GM21360 (cell line): ENCODE data around the gene ZNF425.
"Not testable (repeated sequence)": the region's sequence is repeated elsewhere in the genome, so short reads cannot be mapped to it uniquely, and the experiment has no call there.

Source experiments
- ATAC-seq: cut with Tn5 transposase; IDR thresholded peaks from one replicate; pipeline ENCODE4 v1.9.1; 2021; ENCODE audit warnings: mild to moderate bottlenecking, moderate library complexity; ENCODE audit not compliant: unreplicated experiment

The ZNF425 gene, protein sequence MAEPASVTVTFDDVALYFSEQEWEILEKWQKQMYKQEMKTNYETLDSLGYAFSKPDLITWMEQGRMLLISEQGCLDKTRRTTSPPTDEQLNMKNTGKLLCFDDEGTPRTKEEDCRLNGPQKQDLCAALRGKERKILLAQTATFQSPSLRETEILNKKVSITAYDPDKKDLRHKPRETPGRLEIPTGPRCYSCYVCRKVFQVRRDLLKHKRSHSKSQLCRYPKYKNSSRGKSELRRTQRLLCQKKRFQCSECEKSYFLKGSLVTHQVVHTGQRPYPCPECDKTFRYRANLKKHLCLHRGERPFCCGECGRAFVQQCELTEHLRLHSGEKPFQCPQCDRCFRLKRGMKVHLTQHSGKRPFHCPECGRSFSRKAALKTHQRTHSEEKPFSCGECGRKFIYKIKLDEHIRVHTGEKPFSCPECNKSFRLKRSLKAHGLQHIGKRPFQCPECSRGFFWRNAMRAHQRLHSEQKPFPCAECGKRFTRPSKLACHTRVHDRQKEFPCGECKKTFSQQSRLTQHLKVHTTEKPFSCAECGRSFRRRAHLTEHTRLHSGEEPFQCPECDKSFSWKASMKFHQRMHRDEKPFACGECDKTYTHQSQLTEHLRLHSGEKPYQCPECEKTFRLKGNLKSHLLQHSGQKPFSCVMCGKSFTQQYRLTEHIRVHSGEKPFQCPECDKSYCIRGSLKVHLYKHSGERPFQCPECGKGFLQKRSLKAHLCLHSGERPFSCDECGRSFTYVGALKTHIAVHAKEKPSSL

DNA sequence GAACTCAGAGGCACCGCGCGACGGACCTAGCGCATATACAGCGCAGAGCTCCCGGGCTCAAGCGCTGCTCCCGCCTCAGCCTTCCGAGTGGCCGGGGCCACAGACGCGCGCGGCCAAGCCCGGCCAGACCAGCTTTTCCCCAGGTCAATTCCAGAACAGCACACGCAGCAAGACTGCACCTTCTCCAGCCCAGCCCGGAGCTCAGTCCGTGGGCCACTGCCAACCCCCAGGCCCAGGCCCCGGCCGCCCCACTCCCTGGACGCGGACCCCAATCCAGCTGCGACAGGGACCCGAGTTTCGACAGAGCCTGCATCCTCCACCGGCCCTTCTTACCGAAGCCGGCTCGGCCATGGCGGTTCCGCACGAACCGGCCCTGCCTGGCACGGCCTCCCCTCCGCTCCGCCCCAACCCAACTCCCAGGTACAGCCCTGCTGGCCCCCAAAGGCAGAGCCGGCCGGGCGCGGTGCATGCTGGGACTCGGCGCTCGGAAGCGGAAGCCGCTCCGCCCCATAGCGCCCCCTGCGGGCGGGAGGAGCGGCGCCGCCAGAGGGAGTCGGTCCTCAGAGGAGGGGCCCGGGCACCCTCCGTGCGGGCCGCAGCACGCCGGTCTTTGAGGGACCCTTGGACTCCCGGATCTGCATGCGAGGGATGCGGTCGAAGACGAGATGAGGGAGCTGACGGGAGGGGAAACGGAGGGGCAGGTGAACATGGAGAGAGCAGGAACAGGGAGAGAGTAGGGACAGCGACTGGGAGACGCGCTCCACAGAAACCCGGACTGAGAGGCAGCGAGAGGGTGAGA lies at the start of gene ZNF425:
TSS of gene ZNF425 (minus strand) at position 462 of the 799 bp plus-strand sequence. CDS start at position 351, 111 bp downstream.
- ATAC-seq: peak; percentile 81

DNA sequence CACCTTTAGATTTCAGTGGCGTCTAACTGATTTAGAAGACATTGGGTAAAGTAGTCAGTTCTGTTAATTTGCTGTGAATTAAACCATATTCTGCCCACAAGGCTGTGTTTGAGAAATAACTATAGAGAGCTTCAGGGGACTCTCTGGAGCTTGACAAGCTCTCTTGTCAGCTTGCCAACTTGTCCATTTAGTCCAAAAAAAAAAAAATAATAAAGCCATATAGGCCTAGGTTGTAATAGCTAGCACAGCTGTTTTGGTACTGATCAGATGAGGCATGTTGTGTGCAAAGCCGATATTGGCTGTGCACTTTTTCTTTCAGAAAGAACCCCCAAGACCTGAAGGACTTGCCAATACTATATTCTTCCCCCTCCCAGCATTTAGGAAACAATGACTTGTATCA lies 49.0 kb upstream of the ZNF425 start:
- no peak for ATAC-seq

DNA sequence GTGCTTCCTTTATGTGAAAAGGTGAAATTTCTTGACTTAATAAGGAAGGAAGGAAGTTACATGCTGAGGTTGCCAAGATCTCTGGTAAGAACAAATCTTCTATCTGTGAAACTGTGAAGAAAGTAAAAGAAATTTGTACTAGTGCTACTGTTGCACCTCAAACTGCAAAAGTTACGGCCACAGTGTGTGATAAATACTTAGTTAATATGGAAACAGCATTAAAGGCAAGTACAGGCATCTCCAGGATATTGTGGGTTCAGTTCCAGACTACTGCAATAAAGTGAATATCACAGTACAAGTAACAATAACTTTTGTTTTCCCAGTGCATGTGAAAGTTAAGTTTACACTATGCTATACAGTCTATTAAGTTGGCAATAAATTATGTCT lies 46.4 kb upstream of the ZNF425 start:
- no peak for ATAC-seq

DNA sequence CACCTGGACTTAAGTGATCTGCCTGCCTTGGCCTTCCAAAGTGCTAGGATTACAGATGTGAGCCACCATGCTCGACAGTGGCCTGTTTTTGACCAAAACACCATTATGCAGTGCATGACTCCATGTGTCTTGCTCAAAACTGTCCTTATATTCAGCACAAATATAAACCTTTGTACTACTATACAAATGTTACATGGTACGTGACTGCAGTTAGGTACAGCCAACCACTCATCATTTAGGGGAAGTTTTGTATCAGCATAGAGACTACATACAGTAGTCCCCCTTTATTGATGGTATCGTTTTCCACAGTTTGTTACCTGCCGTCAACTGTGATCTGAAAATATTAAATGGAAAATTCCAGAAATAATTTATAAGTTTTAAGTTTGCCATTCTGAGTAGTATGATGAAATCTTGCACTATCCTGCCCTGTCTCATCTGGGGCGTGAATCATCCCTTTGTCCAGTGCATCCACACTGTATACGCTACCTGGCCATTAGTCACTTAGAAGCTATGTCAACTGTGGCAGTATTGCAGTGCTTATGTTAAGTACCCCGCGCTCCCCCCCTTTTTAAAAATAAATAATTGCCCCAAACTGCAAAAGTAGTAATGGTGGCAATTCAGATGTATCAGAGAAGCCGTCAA lies 45.9 kb upstream of the ZNF425 start:
- no peak for ATAC-seq

DNA sequence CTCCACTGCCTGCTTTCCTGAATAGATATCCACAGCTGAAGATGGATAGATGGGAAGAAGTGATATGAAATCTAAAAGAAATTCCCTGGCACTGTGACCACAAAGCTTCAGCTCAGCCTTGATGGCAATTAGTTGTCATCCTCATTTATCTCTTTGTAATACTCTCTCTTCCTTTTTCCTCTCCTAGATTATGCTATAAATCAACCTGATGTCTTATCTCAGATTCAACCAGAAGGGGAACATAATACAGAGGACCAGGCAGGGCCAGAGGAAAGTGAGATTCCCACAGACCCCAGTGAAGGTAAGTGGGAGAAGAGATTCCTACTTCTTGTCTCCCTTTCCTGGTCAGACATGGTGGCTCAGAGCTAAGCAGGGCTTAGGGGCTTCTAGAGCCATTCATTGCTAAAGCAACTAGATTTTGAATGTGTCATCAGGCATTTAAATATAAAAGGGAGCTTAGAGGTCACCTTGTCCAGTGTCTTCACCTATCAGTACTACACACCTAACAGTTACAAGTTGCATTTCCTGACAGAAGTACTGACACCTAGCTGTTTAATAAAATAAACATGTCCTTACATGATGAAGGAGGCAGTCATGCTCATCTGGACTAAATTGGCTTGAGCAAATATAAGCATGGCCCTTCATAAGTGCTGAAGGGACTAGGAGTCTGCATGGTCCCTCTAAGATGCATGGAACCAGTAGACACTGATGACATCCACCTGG lies 40.7 kb upstream of the ZNF425 start:
- ATAC-seq: no peak

DNA sequence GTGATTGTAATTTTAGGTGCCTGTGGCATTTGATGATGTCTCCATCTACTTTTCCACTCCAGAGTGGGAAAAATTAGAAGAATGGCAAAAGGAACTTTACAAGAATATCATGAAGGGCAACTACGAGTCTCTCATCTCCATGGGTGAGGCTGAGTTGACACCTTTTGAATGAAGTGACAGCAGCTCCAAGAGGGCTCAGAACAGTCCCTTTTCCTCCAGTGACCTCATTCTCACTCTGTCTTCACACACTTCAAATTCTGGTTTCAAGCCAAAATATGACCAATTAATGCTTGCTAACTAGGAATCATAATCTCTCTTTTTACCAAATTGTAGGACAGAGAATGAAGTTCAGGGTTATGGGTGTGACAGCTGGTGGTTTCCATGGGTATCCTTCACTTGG lies 40.0 kb upstream of the ZNF425 start:
- no peak for ATAC-seq

DNA sequence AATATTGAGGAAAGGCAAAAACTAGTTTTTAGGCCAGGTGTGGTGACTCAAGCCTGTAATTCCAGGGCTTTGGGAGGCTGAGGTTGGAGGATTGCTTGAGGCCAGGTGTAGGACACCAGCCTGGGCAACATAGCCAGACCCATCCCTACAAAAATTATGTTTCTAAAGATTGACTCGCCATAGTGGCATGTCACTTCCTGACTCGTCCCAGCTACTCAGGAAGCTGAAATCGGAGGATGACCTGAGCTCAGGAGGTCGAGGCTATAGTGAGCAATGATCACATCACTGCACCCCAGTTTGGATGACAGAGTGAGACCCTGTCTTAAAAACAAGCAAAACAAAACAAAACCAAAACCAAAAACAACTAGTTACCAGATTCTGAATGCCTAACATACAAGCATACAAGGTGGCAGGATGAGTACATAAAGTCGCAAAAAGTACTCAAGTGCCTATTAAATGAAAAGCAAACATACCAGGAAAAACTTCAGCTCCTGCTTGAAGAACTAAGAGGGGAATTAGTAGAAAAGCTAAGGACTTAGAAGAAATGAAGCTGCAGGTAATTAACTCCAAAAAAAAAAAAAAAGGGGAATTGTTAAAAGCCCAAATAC lies 35.2 kb upstream of the ZNF425 start:
- no peak for ATAC-seq

DNA sequence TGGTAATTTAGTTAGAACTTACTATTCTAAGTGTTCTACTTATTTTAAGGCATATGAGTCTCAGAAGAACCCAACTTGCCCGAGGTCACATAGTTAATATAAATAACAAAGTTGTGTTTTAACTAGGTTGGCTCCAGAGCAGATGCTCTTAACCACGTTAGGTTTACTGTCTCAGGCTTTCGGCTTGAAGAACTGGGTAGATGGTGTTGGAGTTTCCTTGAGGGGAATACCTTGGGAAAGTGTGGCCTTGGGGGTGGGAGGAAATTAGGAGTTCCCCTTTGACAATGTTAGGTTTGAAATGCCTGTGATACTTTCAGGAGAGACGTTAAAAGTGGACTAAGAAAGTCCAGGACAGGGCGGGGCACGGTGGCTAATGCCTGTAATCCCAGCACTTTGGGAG lies 30.8 kb upstream of the ZNF425 start:
- no peak for ATAC-seq

DNA sequence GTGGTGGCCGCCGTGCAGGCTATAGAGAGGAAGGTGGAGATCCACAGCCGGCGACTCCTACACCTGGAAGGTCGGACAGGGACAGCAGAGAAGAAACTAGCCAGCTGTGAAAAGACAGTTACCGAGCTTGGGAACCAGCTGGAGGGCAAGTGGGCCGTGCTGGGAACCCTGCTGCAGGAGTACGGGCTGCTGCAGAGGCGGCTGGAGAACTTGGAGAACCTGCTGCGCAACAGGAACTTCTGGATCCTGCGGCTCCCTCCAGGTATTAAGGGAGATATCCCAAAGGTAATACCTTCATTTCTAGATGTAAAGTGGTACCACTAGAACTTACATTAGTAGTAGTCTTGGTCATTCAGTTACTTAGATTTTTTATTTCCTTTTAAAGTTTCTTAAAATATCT lies 27.9 kb upstream of the ZNF425 start:
- ATAC-seq: no peak

DNA sequence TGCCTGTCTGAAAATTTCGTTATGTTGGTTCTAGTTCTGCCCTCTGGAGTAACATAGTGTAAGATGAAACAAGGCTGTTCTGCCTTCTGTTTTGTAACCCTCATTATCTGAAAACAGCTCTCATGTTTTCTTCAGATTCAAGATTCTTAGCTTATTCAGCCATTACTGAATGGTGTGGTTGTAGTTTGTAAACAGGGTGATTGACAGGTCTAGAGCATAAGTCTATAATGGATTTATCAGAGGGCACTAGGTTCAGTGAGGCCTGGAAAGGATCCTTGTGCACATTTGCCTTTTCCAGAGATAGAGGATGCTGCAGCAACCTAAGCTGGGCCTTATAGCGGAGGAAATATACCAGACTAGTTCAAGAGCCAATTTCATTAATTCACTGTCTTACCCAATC lies 27.2 kb upstream of the ZNF425 start:
- no peak for ATAC-seq

DNA sequence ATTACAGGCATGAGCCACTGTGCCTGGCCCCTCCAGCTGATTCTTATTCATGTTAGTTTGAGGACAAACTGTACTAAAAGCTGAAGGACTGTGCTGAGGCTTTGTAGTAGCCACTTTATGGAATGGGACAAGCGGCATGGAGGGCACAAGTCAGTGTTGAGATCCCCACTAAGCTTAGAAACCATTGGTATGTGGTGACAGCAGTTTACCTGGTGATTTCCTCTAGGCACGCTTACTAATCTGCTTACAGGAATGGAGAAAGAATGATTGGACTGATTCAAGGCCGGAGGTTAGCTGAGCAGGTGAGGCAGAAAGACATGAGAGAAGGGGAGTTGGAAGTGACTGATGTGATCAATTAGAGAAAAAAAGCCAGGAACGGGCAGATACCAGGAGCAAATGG lies 24.9 kb upstream of the ZNF425 start:
- no peak for ATAC-seq

DNA sequence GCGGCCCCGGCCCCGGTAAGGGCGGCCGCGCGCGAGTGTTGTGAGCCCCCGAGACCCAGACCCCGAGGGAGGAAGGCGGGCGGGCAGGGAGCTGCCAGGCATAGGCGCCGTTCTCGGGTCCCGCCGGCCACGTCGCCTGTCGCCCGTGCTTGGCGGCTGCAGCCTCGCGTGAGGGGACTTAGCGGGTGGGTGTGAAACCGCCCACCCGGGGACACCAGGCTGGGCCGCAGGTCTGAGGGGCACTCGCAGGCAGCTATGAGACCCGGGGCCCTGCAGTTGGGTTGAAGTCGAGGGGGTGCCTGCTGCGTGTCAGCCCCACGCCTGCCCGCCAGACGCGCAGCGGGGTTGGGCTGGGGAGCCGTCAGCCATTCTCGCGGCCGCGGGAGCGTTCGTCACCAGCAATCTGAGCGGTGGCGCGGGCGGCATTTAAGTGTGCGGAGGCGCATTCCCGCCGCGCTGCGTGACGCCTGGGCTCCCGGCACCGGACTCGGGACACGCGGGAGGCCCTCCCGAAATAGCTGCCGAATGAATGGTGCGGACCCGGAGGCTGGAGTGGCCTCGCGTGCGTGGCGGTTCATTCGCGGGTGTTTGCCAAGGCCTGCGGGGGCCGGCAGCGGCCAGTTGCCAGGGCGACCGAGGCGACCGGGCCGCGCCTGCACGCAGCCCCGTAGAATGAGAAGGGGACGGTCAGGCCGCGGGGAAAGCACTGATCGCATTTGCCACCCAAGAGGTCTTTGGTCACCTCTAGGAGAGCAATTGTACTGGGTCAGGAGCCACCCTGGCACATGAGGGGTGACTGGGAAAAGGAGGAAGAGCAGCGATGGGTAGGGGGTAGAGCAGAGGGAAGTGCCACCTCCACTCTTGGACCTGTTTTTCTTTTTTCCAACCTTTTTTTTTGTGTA lies 21.9 kb upstream of the ZNF425 start:
- peak; percentile 21 for ATAC-seq

DNA sequence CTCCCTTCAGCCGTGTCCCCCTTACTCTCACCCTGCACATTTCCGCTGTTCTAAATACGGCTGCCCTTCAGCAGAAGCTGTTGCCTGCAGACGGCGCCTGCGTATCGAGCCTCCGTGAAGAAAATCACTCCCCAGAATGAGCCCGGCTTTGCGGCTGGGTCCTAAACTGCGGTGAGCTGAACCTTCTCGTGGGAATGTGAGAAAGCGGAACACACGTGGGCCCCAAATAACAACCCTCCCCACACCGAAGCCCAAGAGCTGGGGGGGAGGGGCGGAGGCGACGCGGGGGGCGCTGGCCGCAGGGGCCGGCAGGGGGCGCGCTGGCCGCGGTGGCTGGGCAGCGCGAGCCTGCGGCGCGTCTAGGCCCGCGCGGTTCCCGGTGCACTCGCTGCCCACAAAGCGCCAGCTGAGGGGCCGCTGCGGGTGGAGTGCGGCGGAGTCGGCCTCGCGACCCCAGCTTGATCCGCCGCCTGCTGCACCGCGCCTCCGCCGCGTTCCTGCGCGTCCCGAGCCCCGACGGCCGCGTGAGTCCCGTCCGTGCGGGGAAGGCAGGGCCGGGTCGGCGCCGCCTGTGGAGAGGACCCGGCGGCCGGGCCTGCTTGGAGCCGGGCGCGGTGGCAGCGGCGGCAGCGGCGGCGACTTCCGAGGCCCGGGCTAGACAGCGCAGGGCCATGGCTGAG lies 21.1 kb upstream of the ZNF425 start, which contains the start of gene ZNF398:
TSS of gene ZNF398 (plus strand) at position 382 of the 680 bp plus-strand sequence. CDS start at position 672, 290 bp downstream.
- ATAC-seq: peak; percentile 71

DNA sequence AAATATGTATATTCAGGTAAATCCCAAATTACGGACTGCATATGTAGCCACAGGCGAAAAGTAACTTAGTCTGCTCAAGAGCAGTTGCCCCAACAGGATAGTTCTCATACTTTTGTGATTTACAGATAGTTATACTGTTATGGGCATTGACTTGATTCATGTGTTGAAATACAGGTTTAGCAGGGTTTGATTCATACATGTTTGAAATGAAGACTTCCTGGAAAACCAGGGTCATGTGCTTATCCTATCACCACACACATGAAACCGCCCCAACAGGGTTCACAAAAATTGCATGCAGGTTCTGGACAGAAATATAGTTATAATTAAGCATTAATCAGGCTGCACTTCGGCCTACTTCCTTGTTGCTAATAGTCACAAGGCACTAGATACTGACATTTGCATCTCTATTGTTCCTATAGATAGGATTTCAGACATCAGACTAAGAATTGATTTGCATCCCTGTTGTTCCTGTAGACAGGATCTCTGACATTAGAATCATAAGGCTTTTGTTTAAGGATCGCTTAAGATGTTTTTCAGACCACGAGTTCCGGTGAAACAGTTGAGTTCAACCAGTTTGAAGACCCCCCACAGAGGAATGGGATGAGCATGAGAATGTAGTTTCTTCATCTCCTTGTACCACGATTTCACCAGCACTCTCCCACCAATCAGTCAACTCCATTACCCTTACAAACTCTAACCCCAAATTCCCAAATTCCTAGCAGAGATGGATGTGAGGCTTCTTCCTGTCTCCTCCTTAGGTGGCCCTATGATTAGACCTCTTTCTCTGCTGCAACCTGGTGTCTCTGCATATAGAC lies 19.1 kb upstream of the ZNF425 start:
- ATAC-seq: no peak

DNA sequence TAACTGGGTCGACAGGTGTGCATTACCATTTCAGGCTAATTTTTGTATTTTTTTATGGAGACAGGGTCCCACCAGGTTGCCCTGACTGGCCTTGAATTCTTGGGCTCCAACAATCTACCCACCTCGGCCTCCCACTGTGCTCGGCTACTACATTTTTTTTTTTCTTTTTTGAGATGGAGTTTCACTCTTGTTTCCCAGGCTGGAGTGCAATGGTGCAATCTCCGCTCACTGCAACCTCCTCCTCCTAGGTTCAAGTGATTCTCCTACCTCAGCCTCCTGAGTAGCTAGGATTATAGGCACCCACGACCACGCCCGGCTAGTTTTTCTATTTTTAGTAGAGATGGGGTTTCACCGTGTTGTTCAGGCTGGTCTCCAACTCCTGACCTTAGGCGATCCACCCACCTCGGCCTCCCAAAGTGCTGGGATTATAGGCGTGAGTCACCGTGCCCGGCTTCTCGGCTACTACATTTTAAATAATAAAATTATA lies 18.4 kb upstream of the ZNF425 start:
- not testable (repeated sequence) for ATAC-seq

DNA sequence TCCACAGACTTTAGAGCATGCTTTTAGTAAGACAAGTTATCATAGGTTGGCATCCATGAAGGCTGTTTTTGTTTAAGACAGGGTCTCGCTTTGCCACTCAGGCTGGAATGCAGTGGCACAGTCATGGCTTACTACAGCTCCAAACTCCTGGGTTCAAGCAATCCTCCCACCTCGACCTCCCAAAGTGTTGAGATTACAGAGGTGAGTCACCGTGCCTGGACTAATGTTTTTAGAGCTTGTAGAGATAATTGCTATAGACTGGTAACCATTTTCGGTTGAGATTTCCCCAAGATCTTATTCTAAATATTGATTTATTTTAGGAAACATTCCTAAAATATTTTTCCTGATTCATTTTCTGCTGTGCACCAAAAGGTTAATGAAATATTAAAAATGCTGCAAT lies 15.8 kb upstream of the ZNF425 start:
- no peak for ATAC-seq

DNA sequence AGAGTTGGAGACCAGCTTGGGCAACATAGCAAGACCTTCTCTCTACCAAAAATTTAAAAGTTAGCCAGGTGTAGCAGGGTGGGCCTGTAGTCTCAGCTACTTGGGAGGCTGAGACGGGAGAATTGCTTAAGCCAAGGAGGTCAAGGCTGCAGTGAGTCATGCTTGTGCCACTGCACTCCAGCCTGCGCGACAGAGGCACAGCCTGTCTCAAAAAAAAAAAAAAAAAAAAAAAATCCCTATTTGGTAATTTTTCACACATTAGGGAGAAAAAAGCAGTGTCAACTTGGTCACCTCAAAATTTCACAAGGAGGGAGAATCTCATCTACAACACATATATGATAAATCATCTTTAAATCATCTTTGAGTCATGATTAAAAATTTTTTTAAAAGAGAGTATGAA lies 14.7 kb upstream of the ZNF425 start:
- ATAC-seq: no peak
